ENCODE measurements around the gene NPM1.

GRCh38 chr5:171401167-171401947, 13.7 kb downstream of the NPM1 start:
- no peak for TF ChIP-seq MAX (IDR thresholded peaks at IDR 0.05)
- TF ChIP-seq EP300 (IDR thresholded peaks at IDR 0.05; ENCODE audit: borderline replicate concordance): no peak
- no peak for TF ChIP-seq CREB1 (IDR thresholded peaks at IDR 0.05; ENCODE audit: low read depth)
- TF ChIP-seq TAF1 (IDR thresholded peaks at IDR 0.05; ENCODE audit: low read depth): no peak
- no peak for TF ChIP-seq RAD21 (IDR thresholded peaks at IDR 0.05; ENCODE audit: low read depth)
- TF ChIP-seq REST (IDR thresholded peaks at IDR 0.05; ENCODE audit: low read depth): no peak
- TF ChIP-seq YY1 (IDR thresholded peaks at IDR 0.05; ENCODE audit: low read depth): no peak
- TF ChIP-seq FOXM1 (IDR thresholded peaks at IDR 0.05; ENCODE audit: borderline replicate concordance, low read depth): no peak
- no peak for TF ChIP-seq ZBTB7A (IDR thresholded peaks at IDR 0.05; ENCODE audit: low read depth)
- TF ChIP-seq TCF12 (IDR thresholded peaks at IDR 0.05; ENCODE audit: low read depth): no peak
